Stimulated activated CD4-positive, alpha-beta T cell treated with anti-CD3 and anti-CD28 coated beads, Interleukin-4, amount 100 ng/mL, for 4 hours (primary cell): ENCODE results near the gene LRRTM4.
"Not testable (repeated sequence)": the region's sequence is repeated elsewhere in the genome, so short reads cannot be mapped to it uniquely, and the experiment has no call there.

ENCODE experiments used
- DNase-seq, 2 experiments: peaks; one replicate each; pipeline ENCODE4 v3.0.0-alpha.2; 2020

LRRTM4 gene

GRCh38 chr2:76829374-76830234, 692.6 kb downstream of the LRRTM4 start:
- no peak for DNase-seq

- no peak for DNase-seq
Observed at GRCh38 chr2:76826691-76827090, 695.5 kb downstream of the LRRTM4 start.

GRCh38 chr2:76825140-76825970, 696.8 kb downstream of the LRRTM4 start:
- DNase-seq = no peak

GRCh38 chr2:76821731-76822130, 700.4 kb downstream of the LRRTM4 start:
- DNase-seq = no peak

- no peak for DNase-seq
Observed at GRCh38 chr2:76813084-76813483, 709.1 kb downstream of the LRRTM4 start.

- no peak for DNase-seq
Observed at GRCh38 chr2:76812156-76812555, 710.0 kb downstream of the LRRTM4 start.

GRCh38 chr2:76809136-76809535, 713.0 kb downstream of the LRRTM4 start:
- DNase-seq = no peak

- DNase-seq = no peak
Observed at GRCh38 chr2:76808732-76809131, 713.4 kb downstream of the LRRTM4 start.

- DNase-seq = no peak
Observed at GRCh38 chr2:76793647-76794334, 728.4 kb downstream of the LRRTM4 start.

- DNase-seq = not testable (repeated sequence)
Observed at GRCh38 chr2:76781313-76781712, 740.9 kb downstream of the LRRTM4 start.

GRCh38 chr2:76763276-76763675, 758.9 kb downstream of the LRRTM4 start:
- DNase-seq = no peak

GRCh38 chr2:76760367-76760704, 761.8 kb downstream of the LRRTM4 start:
- DNase-seq = no peak

- DNase-seq = no peak
Observed at GRCh38 chr2:76759634-76760366, 762.4 kb downstream of the LRRTM4 start.

- no peak for DNase-seq
Observed at GRCh38 chr2:76752506-76752905, 769.7 kb downstream of the LRRTM4 start.

- no peak for DNase-seq
Observed at GRCh38 chr2:76749858-76750257, 772.3 kb downstream of the LRRTM4 start.

- no peak for DNase-seq
Observed at GRCh38 chr2:76748581-76749296, 773.4 kb downstream of the LRRTM4 start.

GRCh38 chr2:76745605-76746004, 776.6 kb downstream of the LRRTM4 start:
- DNase-seq = no peak

- no peak for DNase-seq
Observed at GRCh38 chr2:76737607-76738006, 784.6 kb downstream of the LRRTM4 start.

GRCh38 chr2:76733736-76734135, 788.4 kb downstream of the LRRTM4 start:
- DNase-seq = no peak

- DNase-seq = no peak
Observed at GRCh38 chr2:76731157-76731556, 791.0 kb downstream of the LRRTM4 start.

- no peak for DNase-seq
Observed at GRCh38 chr2:76730021-76730420, 792.2 kb downstream of the LRRTM4 start.

GRCh38 chr2:76721226-76721625, 801.0 kb downstream of the LRRTM4 start:
- DNase-seq = no peak
